Measurements from ENCODE around the gene BRD7. TPM values are rescaled to one million over a fixed set of nuclear protein-coding genes. Genes with fewer than 3 reads are reported as not detected.

Gene BRD7
- total and polyA plus RNA-seq, 2 of the 13 experiments (the other 11 are each of a cell fraction or from before 2014, with no cell fraction given): 82.3 to 149 TPM

DNA sequence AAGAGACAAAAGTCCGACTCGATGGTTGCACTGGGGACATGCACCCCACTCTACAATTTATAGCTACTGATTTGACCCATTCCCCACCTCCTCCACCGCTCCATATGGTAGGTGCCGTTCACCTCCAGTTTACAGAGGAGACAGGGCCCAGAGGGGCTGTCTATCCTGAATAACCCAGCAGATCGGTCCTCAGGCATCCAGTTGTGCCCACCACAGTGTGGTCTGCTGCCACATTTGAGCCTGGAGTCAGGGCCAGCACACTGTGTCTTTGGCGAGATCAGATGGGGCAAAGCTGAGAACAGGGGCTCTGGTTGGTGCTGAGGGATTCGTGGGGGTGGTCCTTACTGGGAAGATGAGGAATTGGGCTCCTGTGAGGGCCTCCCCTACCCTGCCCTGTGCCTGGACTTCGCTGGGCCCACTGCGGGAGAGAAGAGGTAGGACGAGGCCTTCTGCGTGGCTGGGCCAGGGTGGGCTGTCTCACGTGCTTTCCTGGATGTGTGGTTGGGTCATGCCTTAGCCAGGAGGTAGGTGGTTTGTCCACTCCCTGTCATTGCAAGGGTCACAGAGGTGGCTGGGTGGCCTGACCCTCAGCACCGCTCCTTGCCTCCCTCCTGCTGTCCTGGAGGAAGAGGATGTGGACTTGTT is 99.6 kb downstream of the BRD7 start:
- ChIA-PET CTCF (ENCODE audit: low intra/inter-chr PET ratio, low total read pairs) (no interaction called here), POLR2A (no interaction called here)
- Histone ChIP-seq H4K20me1 (ENCODE audit: insufficient read depth, low read length) (no peaks in the 10 kb centered on the region), H3K27ac (ENCODE audit: extremely low read length, insufficient read depth, low read length) (no peak overlapping the region), H3K4me3 (replicated peaks in 1 of 3; ENCODE audit: insufficient read depth in 1 of 3, low read depth in 2 of 3, low read length in 3 of 3) (no peak overlapping the region), H3K36me3 (replicated peaks in 1 of 2; ENCODE audit: control insufficient read depth in 1 of 2, insufficient read depth in 2 of 2, low read length in 2 of 2) (no peaks in the 10 kb centered on the region), H3K9me3 (ENCODE audit: low read length) (no peaks in the 10 kb centered on the region), H2AFZ (ENCODE audit: low read length) (no peak overlapping the region), H3K4me2 (ENCODE audit: low read depth, low read length) (no peak overlapping the region), H3K79me2 (ENCODE audit: insufficient read depth, low read length) (no peaks in the 10 kb centered on the region), H3K9ac (ENCODE audit: insufficient read depth, low read depth, low read length) (no peak overlapping the region), H3K27me3 (ENCODE audit: control insufficient read depth in 1 of 2, insufficient read depth in 2 of 2, low read length in 2 of 2) (peaks cover 0 to 16% of the 10 kb centered on the region in 2 experiments; a peak in 3 of 5 replicates), H3K4me1 (ENCODE audit: insufficient read depth, low read length) (peaks cover 49% of the 10 kb centered on the region)
- ATAC-seq: no peak
- in situ Hi-C loops (cut with HindIII; ENCODE audit: extremely low pct_ligation_motif_present, low pct_unique_long_range_greater_than_20kb): loop anchor here (5.0 to 10.0 kb wide), 2 partner anchors 33 to 396 kb away; no protein-coding TSS in a partner anchor
- intact Hi-C loops (cut with micrococcal nuclease; ENCODE audit: unreplicated experiment): no loop called here
- FAIRE-seq: no peak
- TF ChIP-seq ZFP82 (CRISPR knock-in tag; IDR thresholded peaks at IDR 0.05; ENCODE audit: borderline replicate concordance): no peak
- TF ChIP-seq MLX (CRISPR knock-in tag; IDR thresholded peaks at IDR 0.05): no peak
- TF ChIP-seq ZC3H13 (CRISPR knock-in tag; IDR thresholded peaks at IDR 0.05): 0 out of 2 replicates have a peak, but pooled peaks have one; percentile 5
- DNase-seq (ENCODE audit: low spot score): no peak
- WGBS (ENCODE audit: low lambda C conversion rate): 69% methylated on average over 13 of the region's 13 CpGs
- BruUV-seq (replicated peaks): no TSS peak

DNA sequence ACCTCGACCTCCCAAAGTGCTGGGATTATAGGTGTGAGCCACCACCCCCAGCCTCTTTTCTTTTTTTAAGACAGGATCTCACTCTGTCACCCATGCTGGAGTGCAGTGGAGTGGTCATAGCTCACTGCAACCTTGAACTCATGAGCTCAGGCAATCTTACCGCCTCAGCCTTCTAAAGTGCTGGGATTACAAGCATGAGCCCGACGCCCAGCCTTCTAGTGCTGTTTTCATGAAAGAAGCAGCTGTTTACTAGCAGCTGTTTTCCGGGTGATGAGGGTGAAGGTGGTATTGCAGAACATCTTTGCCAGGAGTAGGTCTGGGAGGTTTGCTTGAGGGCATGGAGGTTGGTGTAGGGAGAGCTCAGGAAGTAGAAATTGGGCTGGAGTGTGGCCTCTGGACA is 100.4 kb downstream of the BRD7 start:
- peaks cover 0 to 8% of the 10 kb centered on the region in 2 experiments; a peak in 1 of 5 replicates for H3K27me3 ChIP-seq (ENCODE audit: control insufficient read depth in 1 of 2, insufficient read depth in 2 of 2, low read length in 2 of 2)
- peaks cover 58% of the 10 kb centered on the region for H3K4me1 ChIP-seq (ENCODE audit: insufficient read depth, low read length)
- in situ Hi-C loops (cut with HindIII; ENCODE audit: extremely low pct_ligation_motif_present, low pct_unique_long_range_greater_than_20kb) (loop anchor here (5.0 to 10.0 kb wide), 2 partner anchors 34 to 396 kb away; no protein-coding TSS in a partner anchor), intact Hi-C loops (cut with micrococcal nuclease; ENCODE audit: unreplicated experiment) (no loop called here)
- ChIA-PET POLR2A (no interaction called here), CTCF (ENCODE audit: low intra/inter-chr PET ratio, low total read pairs) (no interaction called here)
- no peak overlapping the region for H3K27ac ChIP-seq (ENCODE audit: extremely low read length, insufficient read depth, low read length)
- H3K36me3 ChIP-seq (replicated peaks in 1 of 2; ENCODE audit: control insufficient read depth in 1 of 2, insufficient read depth in 2 of 2, low read length in 2 of 2): no peaks in the 10 kb centered on the region
- no peak overlapping the region for H3K9ac ChIP-seq (ENCODE audit: insufficient read depth, low read depth, low read length)
- no peak for FAIRE-seq
- no peaks in the 10 kb centered on the region for H4K20me1 ChIP-seq (ENCODE audit: insufficient read depth, low read length)
- no peak overlapping the region for H2AFZ ChIP-seq (ENCODE audit: low read length)
- ATAC-seq: no peak; the same call in 2 of the 3 replicates
- BruUV-seq (replicated peaks): no TSS peak
- no peak overlapping the region for H3K4me3 ChIP-seq (replicated peaks in 1 of 3; ENCODE audit: insufficient read depth in 1 of 3, low read depth in 2 of 3, low read length in 3 of 3)
- WGBS (ENCODE audit: low lambda C conversion rate): 9% methylated on average over 5 of the region's 5 CpGs
- H3K4me2 ChIP-seq (ENCODE audit: low read depth, low read length): no peak overlapping the region
- no peaks in the 10 kb centered on the region for H3K79me2 ChIP-seq (ENCODE audit: insufficient read depth, low read length)
- no peaks in the 10 kb centered on the region for H3K9me3 ChIP-seq (ENCODE audit: low read length)
- DNase-seq (ENCODE audit: low spot score): peak; percentile 47
- TF ChIP-seq, protein P1, sequence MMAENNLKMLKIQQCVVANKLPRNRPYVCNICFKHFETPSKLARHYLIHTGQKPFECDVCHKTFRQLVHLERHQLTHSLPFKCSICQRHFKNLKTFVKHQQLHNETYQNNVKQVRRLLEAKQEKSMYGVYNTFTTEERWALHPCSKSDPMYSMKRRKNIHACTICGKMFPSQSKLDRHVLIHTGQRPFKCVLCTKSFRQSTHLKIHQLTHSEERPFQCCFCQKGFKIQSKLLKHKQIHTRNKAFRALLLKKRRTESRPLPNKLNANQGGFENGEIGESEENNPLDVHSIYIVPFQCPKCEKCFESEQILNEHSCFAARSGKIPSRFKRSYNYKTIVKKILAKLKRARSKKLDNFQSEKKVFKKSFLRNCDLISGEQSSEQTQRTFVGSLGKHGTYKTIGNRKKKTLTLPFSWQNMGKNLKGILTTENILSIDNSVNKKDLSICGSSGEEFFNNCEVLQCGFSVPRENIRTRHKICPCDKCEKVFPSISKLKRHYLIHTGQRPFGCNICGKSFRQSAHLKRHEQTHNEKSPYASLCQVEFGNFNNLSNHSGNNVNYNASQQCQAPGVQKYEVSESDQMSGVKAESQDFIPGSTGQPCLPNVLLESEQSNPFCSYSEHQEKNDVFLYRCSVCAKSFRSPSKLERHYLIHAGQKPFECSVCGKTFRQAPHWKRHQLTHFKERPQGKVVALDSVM (CRISPR knock-in tag; IDR thresholded peaks at IDR 0.05): no peak
- no peak for TF ChIP-seq RFXAP (CRISPR knock-in tag; IDR thresholded peaks at IDR 0.05; ENCODE audit: borderline replicate concordance)
- no peak for TF ChIP-seq ZNF652 (CRISPR knock-in tag; IDR thresholded peaks at IDR 0.05; ENCODE audit: borderline replicate concordance, low read depth)
- TF ChIP-seq TFDP1 (CRISPR knock-in tag; IDR thresholded peaks at IDR 0.05; ENCODE audit: borderline replicate concordance): no peak
- no peak for TF ChIP-seq XBP1 (CRISPR knock-in tag; IDR thresholded peaks at IDR 0.05)
- no peak for TF ChIP-seq TBX2 (CRISPR knock-in tag; IDR thresholded peaks at IDR 0.05; ENCODE audit: borderline replicate concordance)
- TF ChIP-seq RAD51 (IDR thresholded peaks at IDR 0.05; ENCODE audit: borderline replicate concordance): no peak
- TF ChIP-seq, protein P2, sequence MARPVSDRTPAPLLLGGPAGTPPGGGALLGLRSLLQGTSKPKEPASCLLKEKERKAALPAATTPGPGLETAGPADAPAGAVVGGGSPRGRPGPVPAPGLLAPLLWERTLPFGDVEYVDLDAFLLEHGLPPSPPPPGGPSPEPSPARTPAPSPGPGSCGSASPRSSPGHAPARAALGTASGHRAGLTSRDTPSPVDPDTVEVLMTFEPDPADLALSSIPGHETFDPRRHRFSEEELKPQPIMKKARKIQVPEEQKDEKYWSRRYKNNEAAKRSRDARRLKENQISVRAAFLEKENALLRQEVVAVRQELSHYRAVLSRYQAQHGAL (CRISPR knock-in tag; IDR thresholded peaks at IDR 0.05; ENCODE audit: not compliant biosample characterization): no peak

Data from HepG2 (cell line).